Caco-2 (cell line): ENCODE results near the gene HINT1. TPM values are rescaled to one million over a fixed set of nuclear protein-coding genes. Genes with fewer than 3 reads are reported as not detected.
A peak's percentile ranks its signal among the peaks of the same experiment; 100 is the strongest.

Source experiments
- BruUV-seq: library from RNA; stranded (reverse); fragments of 400-500 nt; replicated peaks from 2 replicates; lab custom pipeline; 2021; lab: Mats Ljungman, UMichigan
- CTCF ChIA-PET: fragments of 300-600 bp; sonication (Branson Sonifier 250); formaldehyde crosslinking; loops from one replicate; lab custom pipeline; 2022; ENCODE audit warnings: antibody characterized with exemption; lab: Charles Lee
- POLR2A ChIA-PET: fragments of 300-600 bp; sonication (Branson Sonifier 250); formaldehyde crosslinking; loops from one replicate; lab custom pipeline; 2022; ENCODE audit warnings: antibody characterized with exemption; lab: Charles Lee
- DNase-seq, 2 experiments: peaks; one replicate each; pipeline versions ENCODE4 v3.0.0 to v3.0.0-alpha.2; 2020 to 2022
- H3K27me3 ChIP-seq: replicated peaks from 2 replicates; pipeline ENCODE4 v1.6.0; 2011; ENCODE audit warnings: low read length; ENCODE audit not compliant: control insufficient read depth, insufficient read depth
- H3K36me3 ChIP-seq: 2 replicates; pipeline ENCODE4 v1.5.1; 2011; ENCODE audit warnings: low read length; ENCODE audit not compliant: control insufficient read depth, insufficient read depth
- H3K4me1 ChIP-seq: fragments of 250-450 bp; sonication (Bioruptor Pico); 2 replicates; pipeline ENCODE4 v1.5.1; 2020; ENCODE audit warnings: mild to moderate bottlenecking
- H3K4me3 ChIP-seq: 2 replicates; pipeline ENCODE4 v1.5.1; 2011; ENCODE audit warnings: low read depth, mild to moderate bottlenecking, control low read depth, low read length
- H3K9me3 ChIP-seq: fragments of 250-450 bp; sonication (Bioruptor Pico); 2 replicates; pipeline ENCODE4 v1.5.1; 2020; ENCODE audit warnings: mild to moderate bottlenecking, moderate library complexity
- H3K27ac Mint-ChIP-seq: one replicate; pipeline ENCODE4 v1.8.0; 2022; ENCODE audit warnings: mixed read lengths; ENCODE audit not compliant: unreplicated experiment
- H3K27me3 Mint-ChIP-seq: one replicate; pipeline ENCODE4 v1.8.0; 2022; ENCODE audit warnings: mixed read lengths; ENCODE audit not compliant: insufficient read depth, unreplicated experiment
- H3K36me3 Mint-ChIP-seq: one replicate; pipeline ENCODE4 v1.8.0; 2022; ENCODE audit warnings: mild to moderate bottlenecking, mixed read lengths; ENCODE audit not compliant: insufficient read depth, unreplicated experiment
- H3K4me1 Mint-ChIP-seq: one replicate; pipeline ENCODE4 v1.8.0; 2022; ENCODE audit warnings: low read depth, mixed read lengths; ENCODE audit not compliant: unreplicated experiment
- H3K4me3 Mint-ChIP-seq: one replicate; pipeline ENCODE4 v1.8.0; 2022; ENCODE audit warnings: mild to moderate bottlenecking, moderate library complexity, mixed read lengths; ENCODE audit not compliant: unreplicated experiment
- H3K9me3 Mint-ChIP-seq: one replicate; pipeline ENCODE4 v1.8.0; 2022; ENCODE audit warnings: mixed read lengths; ENCODE audit not compliant: unreplicated experiment
- CTCF ChIP-seq, 2 experiments: fragments of 200-600 bp in 1 of 2; IDR thresholded peaks; 1 replicate in 1 of 2; 2 replicates in 1 of 2; pipeline versions ENCODE4 v1.5.1 to v1.8.0; 2011 to 2022; ENCODE audit warnings: antibody characterized with exemption in 1 of 2, control low read depth in 1 of 2, inconsistent platforms in 1 of 2, low read depth in 1 of 2, low read length in 1 of 2, mild to moderate bottlenecking in 1 of 2, moderate library complexity in 1 of 2; ENCODE audit not compliant: insufficient read depth in 1 of 2, severe bottlenecking in 1 of 2, unreplicated experiment in 1 of 2
- intact Hi-C: fragments of 100-400 bp; cut with micrococcal nuclease; formaldehyde crosslinking; loops from one replicate; pipeline ENCODE4 v1.10.0; 2022; ENCODE audit not compliant: unreplicated experiment
- total RNA-seq: library from RNA; stranded (reverse); gene quantifications from 2 replicates; pipeline ENCODE4 v1.2.3, GENCODE V29; 2022

HINT1 gene
- total RNA-seq, 1 experiment from 2014 or later = 228 TPM

- Mint-ChIP-seq H3K36me3 (peaks cover 7% of the 10 kb centered on the region), H3K27me3 (no peaks in the 10 kb centered on the region), H3K27ac (peak within 1 kb of the TSS; percentile 89), H3K4me3 (peak within 1 kb of the TSS; percentile 96), H3K9me3 (no peaks in the 10 kb centered on the region), H3K4me1 (peaks cover 10% of the 10 kb centered on the region)
- ChIA-PET POLR2A (interaction anchor here (1.0 kb wide), 1 partner anchor 93 kb away, joined by 4 read pairs; the partner anchor contains the start of gene CDC42SE2), CTCF (no interaction called here)
- Histone ChIP-seq H3K4me3 (peak within 1 kb of the TSS; percentile 61), H3K36me3 (no peaks in the 10 kb centered on the region), H3K27me3 (no peaks in the 10 kb centered on the region), H3K4me1 (no peaks in the 10 kb centered on the region; the same call in 1 of the 2 replicates), H3K9me3 (no peaks in the 10 kb centered on the region)
- peak; percentile 97 to 99 for DNase-seq
- intact Hi-C loops = loop anchor here (1.0 kb wide), 1 partner anchor 93 kb away; no protein-coding TSS in a partner anchor
- BruUV-seq = no TSS peak
- no peak for TF ChIP-seq CTCF (IDR thresholded peaks at IDR 0.05; ENCODE audit: insufficient read depth in 1 of 2, low read depth in 1 of 2, low read length in 1 of 2, severe bottlenecking in 1 of 2, unreplicated experiment in 1 of 2)
Measured at GRCh38 chr5:131170540-131171275, 5.7 kb upstream of the HINT1 start, which contains the start of gene LYRM7. Gene LYRM7 (plus strand): TSS chr5:131170944. CDS start chr5:131171021, 77 bp downstream.

GRCh38 chr5:131169810-131170539 lies 4.9 kb upstream of the HINT1 start:
- no peak for TF ChIP-seq CTCF (IDR thresholded peaks at IDR 0.05; ENCODE audit: insufficient read depth in 1 of 2, low read depth in 1 of 2, low read length in 1 of 2, severe bottlenecking in 1 of 2, unreplicated experiment in 1 of 2)
- H3K4me1 Mint-ChIP-seq = peaks cover 13% of the 10 kb centered on the region
- DNase-seq = no peak
- BruUV-seq = TSS peak; percentile 92
- Histone ChIP-seq H3K4me1 (no peaks in the 10 kb centered on the region; the same call in 1 of the 2 replicates), H3K4me3 (peak overlapping the region; percentile 60), H3K27me3 (no peaks in the 10 kb centered on the region), H3K36me3 (no peaks in the 10 kb centered on the region), H3K9me3 (no peaks in the 10 kb centered on the region)
- intact Hi-C loops = loop anchor here (1.0 kb wide), 1 partner anchor 93 kb away; no protein-coding TSS in a partner anchor
- no peaks in the 10 kb centered on the region for H3K27me3 Mint-ChIP-seq
- peak overlapping the region; percentile 89 for H3K27ac Mint-ChIP-seq
- ChIA-PET POLR2A (no interaction called here), CTCF (no interaction called here)
- peaks cover 15% of the 10 kb centered on the region for H3K36me3 Mint-ChIP-seq
- no peaks in the 10 kb centered on the region for H3K9me3 Mint-ChIP-seq
- H3K4me3 Mint-ChIP-seq = peak overlapping the region; percentile 96

- CTCF ChIA-PET = no interaction called here
- DNase-seq = no peak
- intact Hi-C loops = no loop called here
- POLR2A ChIA-PET = no interaction called here
- Histone ChIP-seq H3K27me3 (no peaks in the 10 kb centered on the region), H3K4me3 (no peak overlapping the region), H3K36me3 (no peaks in the 10 kb centered on the region), H3K9me3 (no peaks in the 10 kb centered on the region), H3K4me1 (peaks cover 9% of the 10 kb centered on the region)
- Mint-ChIP-seq H3K4me1 (peaks cover 21% of the 10 kb centered on the region), H3K9me3 (no peaks in the 10 kb centered on the region), H3K27ac (no peak overlapping the region), H3K27me3 (no peaks in the 10 kb centered on the region), H3K4me3 (no peak overlapping the region), H3K36me3 (peaks cover 26% of the 10 kb centered on the region)
- no peak for TF ChIP-seq CTCF (IDR thresholded peaks at IDR 0.05; ENCODE audit: insufficient read depth in 1 of 2, low read depth in 1 of 2, low read length in 1 of 2, severe bottlenecking in 1 of 2, unreplicated experiment in 1 of 2)
- BruUV-seq = no TSS peak
Measured at GRCh38 chr5:131167615-131168014, 2.6 kb upstream of the HINT1 start.
